Stomach smooth muscle (tissue), 2 donors: ENCODE data around the gene CDH23.
A peak's percentile ranks its signal among the peaks of the same experiment; 100 is the strongest.

Experiments
- H3K27ac ChIP-seq: one replicate; pipeline ENCODE4 v1.7.0; 2013; ENCODE audit warnings: mild to moderate bottlenecking, low read length, inconsistent platforms
- H3K27me3 ChIP-seq, 2 donors: one replicate each; pipeline ENCODE4 v1.7.0; 2013; ENCODE audit warnings: low read length in 2 of 2; ENCODE audit not compliant: insufficient read depth in 2 of 2, control insufficient read depth in 1 of 2
- H3K36me3 ChIP-seq, 2 donors: one replicate each; pipeline ENCODE4 v1.7.0; 2013; ENCODE audit warnings: low read length in 2 of 2; ENCODE audit not compliant: control insufficient read depth in 2 of 2, insufficient read depth in 2 of 2
- H3K4me1 ChIP-seq: one replicate; pipeline ENCODE4 v1.7.0; 2013; ENCODE audit warnings: low read length; ENCODE audit not compliant: control insufficient read depth, insufficient read depth
- H3K4me3 ChIP-seq, 2 donors: one replicate each; pipeline ENCODE4 v1.7.0; 2013; ENCODE audit warnings: low read length in 2 of 2
- H3K9ac ChIP-seq, 2 donors: one replicate each; pipeline ENCODE4 v1.7.0; 2013; ENCODE audit warnings: low read length in 2 of 2, mild to moderate bottlenecking in 1 of 2
- H3K9me3 ChIP-seq, 2 donors: one replicate each; pipeline ENCODE4 v1.7.0; 2013; ENCODE audit warnings: low read length in 2 of 2; ENCODE audit not compliant: control insufficient read depth in 2 of 2
- donor health status: healthy.
- donor health status: Pancreatic carcinoma.

Gene CDH23

DNA sequence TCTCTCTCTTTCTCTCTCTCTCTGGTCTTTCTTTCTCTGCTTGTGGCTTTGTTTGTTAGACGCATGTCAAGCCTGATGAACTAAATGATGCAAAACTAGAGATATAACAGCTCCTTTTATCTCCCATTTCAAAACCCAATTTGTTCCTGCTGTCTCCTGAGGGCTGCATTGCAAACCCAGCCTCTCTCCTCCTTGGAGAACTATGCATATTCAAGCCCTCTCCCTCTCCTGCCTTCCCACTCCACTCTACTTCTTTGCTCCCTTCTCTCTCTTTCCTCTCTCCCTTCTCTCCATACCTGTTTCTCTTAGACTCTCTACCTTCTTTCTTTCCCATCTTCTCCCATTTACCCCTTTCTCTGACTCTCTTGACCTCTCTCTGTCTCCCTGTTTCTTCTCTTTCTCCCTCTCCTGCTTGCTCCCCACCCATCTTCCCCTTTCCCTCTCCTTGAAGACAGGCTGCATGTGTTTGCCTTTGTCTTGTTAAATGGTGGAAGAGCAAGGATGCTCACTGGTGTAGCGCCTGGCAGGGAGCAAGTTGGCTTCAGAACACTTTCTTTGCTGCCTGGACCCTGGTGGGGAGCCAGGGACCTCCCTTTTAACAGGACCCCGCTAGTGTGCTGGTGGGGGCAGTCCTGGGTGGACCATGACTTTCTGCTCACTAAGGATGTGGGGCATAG lies 142.9 kb downstream of the CDH23 start:
- no peak overlapping the region for H3K9ac ChIP-seq
- no peaks in the 10 kb centered on the region for H3K4me1 ChIP-seq
- no peaks in the 10 kb centered on the region for H3K36me3 ChIP-seq
- peaks cover 0 to 2% of the 10 kb centered on the region in 2 donors for H3K27me3 ChIP-seq
- H3K27ac ChIP-seq: no peak overlapping the region
- H3K9me3 ChIP-seq: no peaks in the 10 kb centered on the region
- no peak overlapping the region for H3K4me3 ChIP-seq

DNA sequence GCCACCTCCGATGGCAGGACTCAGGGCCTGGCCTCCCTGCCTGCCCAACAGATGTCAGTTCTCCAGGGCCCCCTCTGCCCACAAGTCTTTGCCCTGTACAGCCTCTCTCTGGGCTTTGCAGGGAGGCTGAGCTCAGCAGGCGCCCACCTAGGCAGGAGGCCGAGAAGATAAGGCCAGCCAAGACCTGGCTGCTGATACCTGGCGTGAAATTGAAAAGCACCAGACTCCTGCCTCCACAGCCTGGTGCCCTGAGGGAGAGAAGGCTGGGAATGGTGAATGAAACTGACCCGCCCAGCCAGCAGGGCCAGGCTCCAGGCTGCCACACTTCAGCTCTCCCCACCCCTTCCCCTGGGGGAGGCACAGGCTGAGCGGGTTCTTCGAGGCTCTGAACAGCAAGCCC lies 145.8 kb downstream of the CDH23 start:
- H3K4me3 ChIP-seq: no peak overlapping the region
- peaks cover 0 to 2% of the 10 kb centered on the region in 2 donors for H3K27me3 ChIP-seq

GRCh38 chr10:71543608-71544170 lies 147.0 kb downstream of the CDH23 start:
- Histone ChIP-seq H3K27me3 (peaks cover 0 to 2% of the 10 kb centered on the region in 2 donors), H3K27ac (no peak overlapping the region), H3K4me3 (no peak overlapping the region), H3K9ac (no peak overlapping the region), H3K4me1 (peaks cover 10% of the 10 kb centered on the region), H3K9me3 (no peaks in the 10 kb centered on the region), H3K36me3 (no peaks in the 10 kb centered on the region)

More for the DNA sequence above, 145.8 kb downstream of the CDH23 start:
- Histone ChIP-seq H3K4me1 (peaks cover under 1% of the 10 kb centered on the region), H3K9ac (no peak overlapping the region), H3K27ac (no peak overlapping the region), H3K9me3 (no peaks in the 10 kb centered on the region), H3K36me3 (no peaks in the 10 kb centered on the region)

GRCh38 chr10:71545001-71545400 lies 148.3 kb downstream of the CDH23 start:
- Histone ChIP-seq H3K27me3 (no peaks in the 10 kb centered on the region), H3K4me3 (no peak overlapping the region), H3K27ac (no peak overlapping the region), H3K9me3 (no peaks in the 10 kb centered on the region), H3K9ac (no peak overlapping the region), H3K36me3 (no peaks in the 10 kb centered on the region), H3K4me1 (peaks cover 10% of the 10 kb centered on the region)

- Histone ChIP-seq H3K4me1 (peaks cover 10% of the 10 kb centered on the region), H3K9ac (no peak overlapping the region), H3K27me3 (no peaks in the 10 kb centered on the region), H3K4me3 (no peak overlapping the region), H3K36me3 (no peaks in the 10 kb centered on the region), H3K9me3 (no peaks in the 10 kb centered on the region), H3K27ac (no peak overlapping the region)
Measured at GRCh38 chr10:71546220-71546619, 149.5 kb downstream of the CDH23 start.

DNA sequence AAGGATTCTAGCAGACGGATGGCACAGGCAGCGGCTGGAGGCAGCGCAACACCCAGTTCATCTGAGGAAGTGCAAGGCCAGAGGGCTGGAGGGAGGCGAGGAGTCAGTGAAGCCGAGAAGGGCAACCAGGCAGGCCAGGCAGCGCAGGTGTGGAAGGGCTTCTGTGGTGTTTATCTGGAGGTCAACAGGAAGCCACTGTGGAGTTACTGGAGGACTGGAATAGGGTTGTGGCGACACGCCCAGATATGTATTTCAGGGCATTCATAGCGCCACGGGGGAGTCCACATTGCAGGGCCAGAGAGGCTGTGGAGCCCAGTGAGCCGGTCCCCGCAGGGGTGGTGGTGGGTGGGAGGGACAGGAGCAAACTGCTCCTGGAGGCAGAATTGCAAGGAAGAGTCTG lies 150.6 kb downstream of the CDH23 start:
- Histone ChIP-seq H3K27ac (no peak overlapping the region), H3K9ac (no peak overlapping the region), H3K27me3 (peaks cover 0 to 2% of the 10 kb centered on the region in 2 donors), H3K9me3 (no peaks in the 10 kb centered on the region), H3K36me3 (no peaks in the 10 kb centered on the region), H3K4me1 (peaks cover 10% of the 10 kb centered on the region), H3K4me3 (no peak overlapping the region)

GRCh38 chr10:71547876-71548846 lies 151.4 kb downstream of the CDH23 start:
- H3K27ac ChIP-seq: no peak overlapping the region
- peaks cover 10% of the 10 kb centered on the region for H3K4me1 ChIP-seq
- peak overlapping the region in 1 of 2 donors; percentile 15 for H3K4me3 ChIP-seq
- no peaks in the 10 kb centered on the region for H3K36me3 ChIP-seq
- H3K27me3 ChIP-seq: peaks cover 0 to 2% of the 10 kb centered on the region in 2 donors
- no peak overlapping the region for H3K9ac ChIP-seq
- no peaks in the 10 kb centered on the region for H3K9me3 ChIP-seq

- H3K27ac ChIP-seq: no peak overlapping the region
- H3K36me3 ChIP-seq: no peaks in the 10 kb centered on the region
- no peak overlapping the region for H3K4me3 ChIP-seq
- no peaks in the 10 kb centered on the region for H3K9me3 ChIP-seq
- H3K4me1 ChIP-seq: peaks cover 10% of the 10 kb centered on the region
- H3K27me3 ChIP-seq: peaks cover 0 to 2% of the 10 kb centered on the region in 2 donors
- no peak overlapping the region for H3K9ac ChIP-seq
Measured at GRCh38 chr10:71549766-71550533, 153.2 kb downstream of the CDH23 start.

DNA sequence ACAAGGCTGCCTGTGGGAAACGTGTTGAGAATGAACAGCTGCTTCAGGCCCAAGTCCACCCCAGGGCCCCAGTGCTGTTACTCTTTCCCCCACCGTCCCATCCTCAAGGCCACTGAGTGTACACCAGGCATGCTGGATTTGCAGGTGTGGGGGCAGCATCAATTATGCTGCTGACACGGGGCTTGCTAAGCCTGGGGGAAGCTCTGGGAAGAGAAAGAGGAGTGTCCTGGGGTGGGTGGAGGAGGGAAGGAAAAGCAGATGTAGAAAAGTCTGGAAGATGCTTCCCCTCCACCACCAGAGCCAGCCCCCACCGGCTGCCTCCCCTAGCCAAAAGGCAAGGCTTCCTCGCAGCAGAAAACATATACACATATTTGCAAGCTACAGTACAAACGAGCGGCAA lies 153.9 kb downstream of the CDH23 start:
- Histone ChIP-seq H3K4me3 (no peak overlapping the region), H3K9me3 (no peaks in the 10 kb centered on the region), H3K27ac (no peak overlapping the region), H3K36me3 (no peaks in the 10 kb centered on the region), H3K4me1 (peaks cover 10% of the 10 kb centered on the region), H3K9ac (no peak overlapping the region), H3K27me3 (peaks cover 0 to 2% of the 10 kb centered on the region in 2 donors)

- Histone ChIP-seq H3K9ac (no peak overlapping the region), H3K9me3 (no peaks in the 10 kb centered on the region), H3K27ac (no peak overlapping the region), H3K4me3 (no peak overlapping the region), H3K36me3 (no peaks in the 10 kb centered on the region), H3K4me1 (peaks cover 10% of the 10 kb centered on the region), H3K27me3 (peaks cover 0 to 2% of the 10 kb centered on the region in 2 donors)
Measured at GRCh38 chr10:71551970-71552369, 155.2 kb downstream of the CDH23 start.
